ENCODE results near the gene PICK1. TPM values are rescaled to one million over a fixed set of nuclear protein-coding genes. Genes with fewer than 3 reads are reported as not detected.
"Not testable (repeated sequence)": the region's sequence is repeated elsewhere in the genome, so short reads cannot be mapped to it uniquely, and the experiment has no call there.

PICK1 gene
- polyA plus RNA-seq, 1 donor from 2014 or later: 6.5 TPM

- not testable (repeated sequence) for H3K4me1 Mint-ChIP-seq, H3K4me3 Mint-ChIP-seq, H3K36me3 Mint-ChIP-seq, H3K27me3 Mint-ChIP-seq, H3K9me3 Mint-ChIP-seq
- H3K27ac Mint-ChIP-seq: peak overlapping the region in 1 of 3 donors; percentile 23
These were observed 60.4 kb downstream of the PICK1 start for GRCh38 chr22:38117556-38117955.

DNA sequence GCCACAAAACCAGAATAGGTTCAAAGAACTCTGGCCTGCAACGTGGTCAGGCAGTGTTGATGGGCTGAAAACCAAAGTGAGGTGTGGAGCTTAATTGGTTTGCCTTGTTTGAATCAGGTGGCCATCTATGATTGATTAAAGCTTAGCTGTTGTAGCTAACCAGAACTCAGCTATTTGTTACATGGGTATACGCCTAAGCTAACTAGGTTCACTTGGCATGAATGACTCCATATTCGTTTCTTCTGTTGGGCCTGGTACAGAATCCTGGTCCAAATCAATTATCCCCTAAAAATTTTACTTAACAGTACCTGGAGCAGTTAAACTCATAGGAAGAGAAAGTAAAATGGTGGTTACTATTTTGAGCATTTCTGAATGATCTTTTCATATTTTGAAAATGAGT is 61.0 kb downstream of the PICK1 start:
- Mint-ChIP-seq H3K9me3 (no peaks in the 10 kb centered on the region), H3K4me3 (no peak overlapping the region), H3K4me1 (peaks cover 2 to 4% (median 2%) of the 10 kb centered on the region in 3 donors)

GRCh38 chr22:38118747-38119146 is 61.5 kb downstream of the PICK1 start:
- not testable (repeated sequence) for H3K9me3 Mint-ChIP-seq, H3K27ac Mint-ChIP-seq, H3K4me3 Mint-ChIP-seq, H3K27me3 Mint-ChIP-seq, H3K4me1 Mint-ChIP-seq, H3K36me3 Mint-ChIP-seq

More for the DNA sequence above, 61.0 kb downstream of the PICK1 start:
- H3K36me3 Mint-ChIP-seq: peaks cover 4% of the 10 kb centered on the region
- H3K27me3 Mint-ChIP-seq: no peaks in the 10 kb centered on the region
- H3K27ac Mint-ChIP-seq: no peak overlapping the region

DNA sequence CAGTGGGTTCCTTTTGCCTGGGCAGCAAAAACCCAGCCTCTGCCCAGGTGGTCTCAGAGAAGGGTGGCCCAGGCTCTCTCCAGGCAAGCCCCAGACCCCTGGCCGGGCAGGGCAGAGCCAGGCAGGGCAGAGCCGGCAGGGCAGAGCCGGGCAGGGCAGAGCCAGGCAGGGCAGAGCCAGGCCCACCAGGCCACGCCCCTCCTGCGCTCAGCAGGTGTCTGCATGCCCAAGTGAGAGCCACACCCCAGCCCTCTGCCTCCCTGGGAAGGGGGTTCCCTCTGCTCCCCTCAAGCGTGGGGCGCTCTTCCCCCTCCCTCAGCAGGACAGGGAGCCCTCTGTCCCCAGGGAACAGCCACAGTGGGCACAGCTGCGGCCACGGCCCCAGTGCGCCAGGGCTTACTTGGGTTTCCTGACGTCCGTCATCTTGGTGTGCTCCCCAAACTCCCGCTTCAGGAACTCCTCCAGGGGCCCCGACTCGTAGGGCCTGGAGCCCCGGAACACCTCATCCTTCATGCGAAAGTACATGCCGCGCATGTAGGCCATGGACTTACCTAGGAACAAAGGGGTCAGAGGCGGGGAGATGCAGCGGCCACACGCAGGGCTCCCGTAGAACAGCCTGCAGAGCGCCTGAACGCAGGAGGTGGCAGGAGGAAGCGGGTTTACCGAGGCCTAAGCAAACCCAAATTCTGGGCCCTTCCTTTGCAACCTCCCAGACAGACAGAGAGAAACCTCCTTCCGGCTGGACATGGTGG is 63.3 kb downstream of the PICK1 start:
- Mint-ChIP-seq H3K27me3 (no peaks in the 10 kb centered on the region), H3K4me1 (peaks cover 0 to 1% (median 0%) of the 10 kb centered on the region in 3 donors), H3K9me3 (no peaks in the 10 kb centered on the region), H3K27ac (no peak overlapping the region), H3K36me3 (peaks cover 4% of the 10 kb centered on the region), H3K4me3 (no peak overlapping the region)

- no peaks in the 10 kb centered on the region for H3K27me3 Mint-ChIP-seq
- no peaks in the 10 kb centered on the region for H3K9me3 Mint-ChIP-seq
- H3K36me3 Mint-ChIP-seq: peaks cover 4% of the 10 kb centered on the region
- H3K27ac Mint-ChIP-seq: no peak overlapping the region
- no peak overlapping the region for H3K4me3 Mint-ChIP-seq
- H3K4me1 Mint-ChIP-seq: peaks cover 0 to 1% (median 0%) of the 10 kb centered on the region in 3 donors
These were observed 65.4 kb downstream of the PICK1 start for GRCh38 chr22:38122616-38123015.

DNA sequence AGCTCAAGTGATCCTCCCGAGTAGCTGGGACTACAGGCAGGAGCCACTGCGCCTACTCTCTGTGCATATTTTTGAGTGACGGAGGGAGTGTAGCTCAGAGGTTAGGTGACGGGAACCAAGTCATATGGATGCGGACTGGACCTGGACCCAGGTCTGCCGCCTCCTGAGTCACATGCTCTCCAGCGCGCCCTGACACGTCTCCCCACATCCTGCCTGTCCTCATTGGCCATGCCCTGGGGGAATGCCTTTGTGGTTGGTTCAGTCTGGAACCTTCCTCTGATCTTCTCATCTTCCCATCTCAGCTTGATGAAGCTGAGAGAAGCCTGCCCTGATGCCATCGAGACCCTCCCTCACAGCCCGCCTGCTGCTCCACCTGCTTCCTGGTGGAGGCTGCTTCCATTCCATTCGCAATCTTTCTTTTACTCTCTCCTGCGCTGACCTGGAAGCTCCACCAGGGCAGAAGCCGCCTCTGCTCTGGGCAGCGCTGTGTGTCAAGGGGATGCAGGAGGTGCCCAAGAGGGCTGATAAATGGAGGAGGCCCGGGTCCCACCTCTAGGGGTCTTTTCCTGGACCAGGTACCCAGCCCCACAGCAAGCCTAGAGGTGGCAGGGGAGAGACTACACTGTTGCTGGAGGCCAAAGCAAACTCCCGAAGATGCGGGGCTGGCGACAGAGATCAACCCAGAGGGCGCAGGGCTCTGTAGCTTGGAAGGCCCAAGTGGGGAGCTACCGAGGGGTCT is 67.2 kb downstream of the PICK1 start:
- Mint-ChIP-seq H3K4me1 (peaks cover 0 to 1% (median 0%) of the 10 kb centered on the region in 3 donors), H3K4me3 (no peak overlapping the region), H3K27ac (no peak overlapping the region), H3K36me3 (peaks cover 4% of the 10 kb centered on the region), H3K27me3 (no peaks in the 10 kb centered on the region), H3K9me3 (no peaks in the 10 kb centered on the region)

- H3K4me3 Mint-ChIP-seq: peak overlapping the region in 1 of 4 donors; percentile 28
These were observed 67.9 kb downstream of the PICK1 start for GRCh38 chr22:38125038-38125610.

More at GRCh38 chr22:38125038-38125610, 67.9 kb downstream of the PICK1 start:
- no peak overlapping the region for H3K27ac Mint-ChIP-seq
- peaks cover 4% of the 10 kb centered on the region for H3K36me3 Mint-ChIP-seq
- H3K4me1 Mint-ChIP-seq: peaks cover 0 to 1% (median 0%) of the 10 kb centered on the region in 3 donors
- H3K9me3 Mint-ChIP-seq: no peaks in the 10 kb centered on the region
- no peaks in the 10 kb centered on the region for H3K27me3 Mint-ChIP-seq

Other genes starting within 250 kb of the PICK1 start
- gene GCAT, start 249.5 kb upstream of the PICK1 start, polyA plus RNA-seq: 0.51 TPM
- gene GALR3, start 234.0 kb upstream of the PICK1 start, polyA plus RNA-seq: not detected
- gene ANKRD54, start 213.1 kb upstream of the PICK1 start, polyA plus RNA-seq: 11.3 TPM
- 344 TPM for gene EIF3L, start 208.0 kb upstream of the PICK1 start, polyA plus RNA-seq
- gene MICALL1, start 151.1 kb upstream of the PICK1 start, polyA plus RNA-seq: 4.7 TPM
- gene C22orf23, start 103.8 kb upstream of the PICK1 start, polyA plus RNA-seq: not detected
- 133 TPM for gene POLR2F, start 103.7 kb upstream of the PICK1 start, polyA plus RNA-seq
- gene SOX10, start 72.8 kb upstream of the PICK1 start, polyA plus RNA-seq: not detected
- gene SLC16A8, start 26.8 kb downstream of the PICK1 start, polyA plus RNA-seq: not detected
- not detected for gene BAIAP2L2, start 53.3 kb downstream of the PICK1 start, polyA plus RNA-seq
- gene PLA2G6, start 124.4 kb downstream of the PICK1 start, polyA plus RNA-seq: 3.0 TPM
- gene MAFF, start 144.6 kb downstream of the PICK1 start, polyA plus RNA-seq: 1.5 TPM
- 5.9 TPM for gene TMEM184B, start 215.6 kb downstream of the PICK1 start, polyA plus RNA-seq